ENCODE results near the gene SELENOW.
"Not testable (repeated sequence)": the region's sequence is repeated elsewhere in the genome, so short reads cannot be mapped to it uniquely, and the experiment has no call there.

Gene SELENOW

DNA sequence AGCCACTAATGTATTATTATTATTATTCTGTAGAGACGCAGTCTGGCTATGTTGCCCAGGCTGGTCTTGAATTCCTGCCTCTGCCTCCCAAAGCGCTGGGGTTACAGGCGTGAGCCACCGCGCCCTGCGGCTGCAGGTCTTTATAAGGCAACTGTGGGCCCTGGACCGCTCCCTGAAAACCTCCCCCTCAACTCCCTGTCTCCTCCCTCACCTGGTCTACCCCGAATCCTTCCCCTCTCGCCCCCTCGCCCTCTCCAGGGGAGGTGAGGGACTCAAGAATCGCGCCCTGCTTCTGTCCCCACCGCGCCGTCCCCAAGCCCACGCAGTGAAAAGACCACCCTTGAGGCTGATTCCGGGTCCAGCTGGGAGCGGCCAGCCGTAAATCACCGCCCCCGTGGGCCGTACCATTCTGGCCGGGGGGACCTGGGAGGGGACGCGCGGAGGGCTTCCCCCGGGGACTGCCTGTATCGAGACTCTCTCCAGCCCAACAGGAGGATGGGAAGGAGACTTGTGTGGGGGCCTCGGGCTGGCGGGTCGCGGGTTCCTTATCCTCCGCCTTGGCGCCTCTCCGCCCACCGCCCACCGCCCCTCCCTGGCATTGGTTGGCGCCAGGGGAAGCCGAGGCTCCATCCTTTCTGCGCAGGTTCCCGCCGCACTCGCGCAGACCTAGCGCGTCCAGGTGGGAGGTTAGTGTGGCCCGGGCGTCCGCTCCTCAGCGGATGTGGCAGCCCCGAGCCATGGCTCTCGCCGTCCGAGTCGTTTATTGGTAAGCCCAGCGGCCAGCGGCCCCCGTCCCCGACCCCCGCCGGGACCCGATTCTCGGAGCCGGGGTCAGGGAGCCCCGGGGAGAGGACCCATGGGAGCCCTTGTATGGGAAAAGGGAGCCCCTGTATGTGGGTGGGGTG is at the start of gene SELENOW:
SELENOW (plus strand) TSS at position 655 of the 905 bp plus-strand sequence; CDS start at position 738, 83 bp downstream.
- peak; percentile 70 to 91 for DNase-seq

DNA sequence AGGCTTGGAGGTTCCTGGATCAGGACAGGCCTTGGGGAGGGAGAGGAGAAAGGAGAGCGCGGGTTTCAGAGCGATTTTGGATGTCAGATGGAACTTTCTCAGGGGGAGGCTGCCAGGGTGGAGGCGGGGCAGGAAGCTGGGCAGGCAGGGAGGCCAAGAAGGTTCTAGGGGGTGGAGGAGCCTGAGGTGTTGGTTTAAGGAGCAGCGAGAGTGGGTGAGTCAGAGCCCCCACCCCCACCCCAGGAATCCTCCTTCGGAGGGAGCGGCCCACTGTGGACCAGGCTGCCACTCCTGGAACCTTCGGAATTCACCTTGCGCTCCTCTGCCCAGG is 49.1 kb upstream of the SELENOW start:
- no peak for DNase-seq

DNA sequence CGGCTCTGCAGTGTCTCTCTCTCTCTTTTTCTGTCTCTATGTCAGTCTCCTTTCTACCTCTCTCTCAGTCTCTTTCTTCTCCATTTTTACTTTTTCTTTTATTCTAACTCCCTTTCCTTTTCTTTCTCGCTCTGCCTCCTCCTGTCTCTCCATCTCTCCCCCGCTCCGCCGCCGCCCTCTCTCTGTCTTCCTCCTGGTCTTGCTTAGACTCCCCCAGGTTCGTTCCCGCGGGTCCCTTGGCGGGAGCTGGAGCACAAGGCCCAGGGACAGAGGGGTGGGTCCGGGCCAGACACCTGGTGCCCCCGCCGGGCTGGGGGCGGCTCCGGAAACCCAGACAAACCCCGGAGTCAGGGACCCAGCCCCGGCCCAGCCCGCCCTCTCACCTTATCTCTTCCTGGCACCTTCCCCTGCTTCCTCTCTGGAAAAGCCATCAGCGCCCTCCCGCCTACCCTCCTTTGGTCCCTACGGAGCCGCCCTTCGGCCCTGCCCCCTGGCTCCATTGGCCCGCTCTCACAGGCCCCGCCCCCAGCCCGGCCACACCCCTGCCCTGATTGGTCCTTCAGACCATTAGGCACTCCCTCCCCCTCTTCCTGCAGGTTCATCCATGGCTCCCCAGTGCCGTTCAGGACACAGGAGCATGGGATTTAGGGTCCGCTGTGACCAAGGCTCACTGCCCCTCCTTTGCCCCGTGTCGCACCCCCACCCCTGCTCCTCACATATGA is 48.5 kb upstream of the SELENOW start:
- peak; percentile 50 to 61 for DNase-seq

DNA sequence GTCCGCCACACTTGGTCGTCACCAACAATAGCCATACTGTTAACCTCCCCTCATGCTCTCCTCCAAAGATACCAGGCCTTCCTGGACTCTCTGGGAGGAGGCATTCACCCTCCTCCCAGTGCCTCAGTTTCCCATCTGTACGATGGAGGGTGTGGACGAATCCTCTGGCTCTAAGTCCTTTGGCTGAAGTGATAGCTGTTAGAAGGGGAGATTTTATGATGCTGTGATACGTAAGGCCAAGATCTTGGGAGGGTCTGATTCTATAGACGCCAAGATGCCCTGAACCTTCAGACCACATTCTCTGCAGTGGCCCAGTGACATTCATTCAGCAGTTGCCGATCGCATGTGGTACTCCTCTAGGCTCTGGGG is 48.0 kb upstream of the SELENOW start:
- no peak for DNase-seq

DNA sequence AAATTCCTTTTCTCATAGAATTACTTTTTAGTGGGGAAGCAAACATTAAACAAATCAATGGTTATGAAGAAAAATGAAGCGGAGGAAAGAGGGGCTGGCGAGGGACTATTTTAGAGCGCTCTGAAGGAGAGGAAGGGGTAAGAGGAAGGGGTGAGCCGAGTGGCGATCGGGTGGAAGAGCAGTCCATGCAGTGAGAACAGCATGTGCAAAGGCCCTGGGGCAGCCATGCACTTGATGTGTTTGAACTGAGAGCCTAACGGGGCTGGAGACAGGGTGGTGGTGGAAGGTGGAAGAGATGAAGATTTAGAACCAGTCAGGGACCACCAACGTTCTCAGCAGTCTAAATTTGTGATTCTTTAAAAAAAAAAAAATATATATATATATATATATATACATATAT is 47.6 kb upstream of the SELENOW start:
- no peak for DNase-seq

DNA sequence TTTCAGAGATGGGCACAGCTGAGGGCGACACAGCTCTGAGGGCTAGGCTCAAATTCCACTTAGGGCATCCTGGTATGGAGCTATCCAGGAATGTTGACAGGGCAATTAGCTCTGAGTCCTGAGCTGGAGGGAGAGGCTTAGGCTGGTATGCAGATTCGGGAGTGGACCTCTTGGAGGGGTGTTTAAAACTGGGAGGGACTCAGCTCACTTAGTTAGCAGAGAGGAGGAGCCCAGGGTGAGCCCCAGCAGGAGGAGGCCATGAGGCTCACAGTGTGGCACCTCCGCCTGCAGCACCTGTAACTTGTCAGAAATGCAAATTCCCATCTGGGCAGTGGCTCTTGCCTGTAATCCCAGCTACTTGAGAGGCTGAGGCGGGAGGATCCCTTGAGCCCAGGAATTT is 43.4 kb upstream of the SELENOW start:
- no peak for DNase-seq

DNA sequence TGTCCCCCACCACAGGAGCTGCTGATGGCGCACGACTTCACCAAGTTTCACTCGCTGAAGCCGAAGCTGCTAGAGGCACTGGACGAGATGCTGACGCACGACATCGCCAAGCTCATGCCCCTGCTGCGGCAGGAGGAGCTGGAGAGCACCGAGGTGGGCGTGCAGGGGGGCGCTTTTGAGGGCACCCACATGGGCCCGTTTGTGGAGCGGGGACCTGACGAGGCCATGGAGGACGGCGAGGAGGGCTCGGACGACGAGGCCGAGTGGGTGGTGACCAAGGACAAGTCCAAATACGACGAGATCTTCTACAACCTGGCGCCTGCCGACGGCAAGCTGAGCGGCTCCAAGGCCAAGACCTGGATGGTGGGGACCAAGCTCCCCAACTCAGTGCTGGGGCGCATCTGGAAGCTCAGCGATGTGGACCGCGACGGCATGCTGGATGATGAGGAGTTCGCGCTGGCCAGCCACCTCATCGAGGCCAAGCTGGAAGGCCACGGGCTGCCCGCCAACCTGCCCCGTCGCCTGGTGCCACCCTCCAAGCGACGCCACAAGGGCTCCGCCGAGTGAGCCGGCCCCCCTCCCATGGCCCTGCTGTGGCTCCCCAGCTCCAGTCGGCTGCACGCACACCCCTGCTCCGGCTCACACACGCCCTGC is 37.5 kb upstream of the SELENOW start:
- no peak for DNase-seq

DNA sequence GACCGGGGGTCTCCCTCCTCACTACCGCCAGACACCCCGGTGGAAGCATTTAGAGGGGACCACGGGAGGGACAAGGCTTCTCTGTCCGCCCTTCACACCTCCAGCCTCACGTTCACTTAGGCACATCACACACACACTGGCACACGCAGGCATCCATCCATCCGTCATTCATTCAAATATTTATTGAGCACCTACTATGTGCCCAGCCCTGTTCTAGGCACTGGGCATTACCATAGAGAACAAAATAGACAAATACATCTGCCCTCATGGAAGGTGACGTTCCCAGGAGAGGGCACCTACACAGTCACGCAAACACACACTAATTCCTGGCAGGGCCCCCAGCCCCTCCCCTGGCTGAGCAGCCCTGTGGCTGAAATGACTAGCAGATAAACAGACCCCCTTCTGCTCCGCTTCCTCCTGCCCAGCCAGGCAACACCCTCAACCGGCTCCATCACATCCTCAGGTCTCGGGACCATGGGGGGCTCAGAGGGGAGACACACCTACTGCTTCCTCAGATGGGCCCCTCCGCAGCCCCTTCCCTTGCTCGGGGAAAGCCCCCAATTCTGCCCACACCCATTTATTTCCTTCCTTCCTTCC is 36.9 kb upstream of the SELENOW start:
- DNase-seq = no peak

DNA sequence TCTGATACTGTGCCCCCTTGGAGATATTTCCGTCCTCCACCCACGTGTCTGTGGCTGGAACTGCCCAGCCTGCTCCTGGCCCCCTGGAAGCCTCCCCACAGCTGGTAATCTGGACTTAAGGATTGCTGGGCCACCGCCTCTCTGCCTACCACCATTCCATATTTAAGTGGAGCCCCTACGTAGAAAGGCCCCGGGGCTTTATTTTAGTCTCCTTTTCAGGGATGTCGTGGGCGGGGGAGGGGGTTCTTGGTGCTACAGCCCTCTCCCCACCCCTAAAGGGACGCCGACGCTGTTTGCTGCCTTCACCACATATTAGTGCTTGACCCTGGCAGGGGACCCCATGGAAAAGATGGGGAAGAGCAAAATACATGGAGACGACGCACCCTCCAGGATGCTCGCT is 35.9 kb upstream of the SELENOW start:
- no peak for DNase-seq

DNA sequence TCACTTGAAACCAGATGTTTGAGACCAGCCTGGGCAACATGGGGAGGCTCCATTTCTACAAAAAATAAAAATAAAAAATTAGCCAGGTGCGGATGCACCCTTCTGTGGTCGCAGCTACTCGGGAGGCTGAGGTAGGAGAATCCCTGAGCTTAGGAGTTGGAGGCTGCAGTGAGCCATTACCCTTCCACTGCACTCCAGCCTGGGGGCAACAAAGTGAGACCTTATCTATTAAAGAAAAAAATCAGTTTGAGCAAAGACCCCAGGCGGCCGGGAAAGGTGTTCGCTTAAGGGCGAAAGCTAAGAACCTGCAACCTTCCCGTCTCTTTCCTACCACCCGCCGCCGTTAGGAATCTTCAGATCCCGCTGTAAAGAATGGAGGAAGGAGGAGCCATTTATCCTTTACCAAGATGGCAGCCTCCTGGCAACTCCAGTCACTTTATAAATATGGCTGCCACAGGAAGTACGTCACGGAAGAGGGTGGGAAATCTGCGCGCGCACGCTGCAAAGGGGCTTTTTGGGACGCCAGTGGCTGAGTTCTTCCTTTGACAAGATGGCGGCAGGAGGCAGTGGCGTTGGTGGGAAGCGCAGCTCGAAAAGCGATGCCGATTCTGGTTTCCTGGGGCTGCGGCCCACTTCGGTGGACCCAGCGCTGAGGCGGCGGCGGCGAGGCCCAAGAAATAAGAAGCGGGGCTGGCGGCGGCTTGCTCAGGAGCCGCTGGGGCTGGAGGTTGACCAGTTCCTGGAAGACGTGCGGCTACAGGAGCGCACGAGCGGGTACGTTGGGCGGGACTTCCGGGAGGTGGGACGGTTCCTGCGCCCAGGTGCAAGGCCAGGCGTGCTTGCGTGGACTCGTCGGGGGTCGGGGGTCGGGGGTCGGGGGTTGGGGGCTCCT is 33.2 kb upstream of the SELENOW start, which contains the start of gene NOP53:
NOP53 (plus strand) TSS at position 537 of the 892 bp plus-strand sequence; CDS start at position 551, 14 bp downstream.
- peak; percentile 94 to 98 for DNase-seq

DNA sequence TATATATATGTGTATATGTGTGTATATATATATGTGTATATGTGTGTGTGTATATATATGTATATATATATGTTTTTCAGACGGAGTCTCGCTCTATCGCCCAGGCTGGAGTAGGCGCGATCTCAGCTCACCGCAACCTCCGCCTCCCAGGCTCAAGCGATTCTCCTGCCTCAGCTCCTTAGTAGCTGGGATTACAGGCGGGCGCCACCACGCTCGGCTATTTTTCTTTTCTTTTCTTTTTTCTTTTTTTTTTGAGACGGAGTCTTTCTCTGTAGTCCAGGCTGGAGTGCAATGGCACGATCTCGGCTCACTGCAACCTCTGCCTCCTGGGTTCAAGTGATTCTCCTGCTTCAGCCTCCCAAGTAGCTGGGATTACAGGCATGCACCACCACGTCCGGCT is 32.4 kb upstream of the SELENOW start:
- DNase-seq = not testable (repeated sequence)

DNA sequence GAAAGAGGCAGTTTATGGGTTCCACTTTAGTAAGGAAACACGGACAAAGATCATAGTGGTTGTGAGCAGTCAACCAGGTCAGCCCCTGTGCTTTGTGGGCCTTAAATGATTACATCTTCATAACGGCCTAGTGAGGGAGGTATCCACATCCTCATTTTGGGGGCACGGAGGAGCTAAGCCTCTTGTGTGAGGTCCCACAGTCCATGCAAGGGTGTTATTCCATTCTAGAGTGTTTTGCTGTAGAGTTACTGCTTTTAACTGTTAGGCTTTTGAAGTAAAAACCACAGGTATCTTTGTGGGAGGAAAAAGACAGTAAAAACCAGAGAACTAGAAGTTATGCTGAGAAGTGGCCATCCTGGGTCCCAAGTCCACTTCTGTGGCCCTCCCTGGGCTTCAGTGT is 29.2 kb upstream of the SELENOW start:
- no peak for DNase-seq

DNA sequence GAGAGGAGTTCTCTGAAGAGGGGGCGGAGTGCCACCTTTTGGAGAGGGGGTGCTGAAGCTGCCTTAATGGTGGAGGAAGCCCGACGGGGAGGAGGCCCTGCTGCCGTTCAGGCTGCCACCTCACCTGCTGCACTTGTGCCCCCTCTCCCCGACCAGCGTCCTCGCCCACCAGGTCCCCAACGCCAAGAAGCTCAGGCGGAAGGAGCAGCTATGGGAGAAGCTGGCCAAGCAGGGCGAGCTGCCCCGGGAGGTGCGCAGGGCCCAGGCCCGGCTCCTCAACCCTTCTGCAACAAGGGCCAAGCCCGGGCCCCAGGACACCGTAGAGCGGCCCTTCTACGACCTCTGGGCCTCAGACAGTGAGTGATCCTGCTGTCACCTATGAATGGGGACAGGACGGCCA is 27.8 kb upstream of the SELENOW start:
- DNase-seq = no peak

DNA sequence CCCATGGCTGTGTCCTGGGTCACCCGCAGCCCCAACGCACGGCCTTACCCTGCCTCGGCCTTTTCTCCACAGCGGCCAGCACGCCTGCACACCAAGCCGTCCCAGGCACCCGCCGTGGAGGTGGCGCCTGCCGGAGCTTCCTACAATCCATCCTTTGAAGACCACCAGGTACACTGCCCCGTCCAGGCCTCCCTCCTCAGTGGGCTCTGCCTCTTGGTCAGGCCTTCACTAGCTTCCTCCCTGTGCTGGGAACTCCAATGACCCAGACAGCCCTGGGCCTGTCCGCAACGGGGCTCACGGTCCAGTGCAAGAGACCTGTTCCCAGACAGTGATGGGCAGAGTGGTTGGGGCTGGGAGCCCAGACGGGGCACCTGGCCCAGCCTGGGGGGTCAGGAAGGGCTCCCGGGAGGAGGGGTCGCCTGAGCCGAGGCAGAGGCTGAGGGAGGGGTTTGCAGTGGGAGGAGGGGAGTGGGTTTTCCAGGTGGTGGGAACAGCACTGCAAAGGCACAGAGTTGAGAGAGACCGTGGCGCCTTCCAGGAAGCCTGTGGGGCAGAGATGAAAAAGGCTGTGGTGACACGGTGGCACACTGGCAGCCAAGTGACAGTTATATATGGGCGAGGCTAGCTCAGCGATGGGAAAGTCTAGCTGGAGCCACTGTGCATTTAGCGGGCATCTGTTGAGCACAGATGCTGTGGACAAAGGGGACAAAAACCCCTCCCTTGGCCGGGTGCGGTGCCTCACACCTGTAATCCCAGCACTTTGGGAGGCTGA is 25.9 kb upstream of the SELENOW start:
- no peak for DNase-seq

DNA sequence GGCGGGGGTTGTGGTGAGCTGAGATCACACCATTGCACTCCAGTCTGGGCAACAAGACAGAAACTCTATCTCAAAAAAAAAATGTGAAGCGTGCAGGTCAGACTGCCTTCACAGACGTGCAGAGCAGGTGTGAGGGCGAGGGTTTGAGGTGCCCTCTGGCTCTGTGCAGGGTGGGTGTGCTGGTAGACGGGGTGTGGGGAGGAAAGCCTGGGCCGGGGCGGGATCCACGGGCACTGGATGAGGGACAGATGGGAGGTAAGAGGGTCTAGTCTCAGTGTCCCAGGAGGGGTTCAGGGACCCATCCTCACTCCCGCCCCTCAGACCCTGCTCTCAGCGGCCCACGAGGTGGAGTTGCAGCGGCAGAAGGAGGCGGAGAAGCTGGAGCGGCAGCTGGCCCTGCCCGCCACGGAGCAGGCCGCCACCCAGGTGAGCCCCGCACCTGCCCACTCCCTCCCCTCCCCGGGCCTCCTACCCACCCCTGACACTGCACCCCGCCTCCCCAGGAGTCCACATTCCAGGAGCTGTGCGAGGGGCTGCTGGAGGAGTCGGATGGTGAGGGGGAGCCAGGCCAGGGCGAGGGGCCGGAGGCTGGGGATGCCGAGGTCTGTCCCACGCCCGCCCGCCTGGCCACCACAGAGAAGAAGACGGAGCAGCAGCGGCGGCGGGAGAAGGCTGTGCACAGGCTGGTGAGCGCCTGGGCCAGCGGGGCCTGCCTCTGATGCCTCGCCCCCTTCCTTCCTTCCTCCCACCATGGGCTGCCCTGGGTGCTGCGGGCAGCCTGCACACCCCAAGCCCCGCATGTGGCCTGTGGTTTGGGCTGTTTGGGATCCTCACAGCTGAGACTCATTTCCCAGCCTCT is 24.1 kb upstream of the SELENOW start:
- DNase-seq = no peak

DNA sequence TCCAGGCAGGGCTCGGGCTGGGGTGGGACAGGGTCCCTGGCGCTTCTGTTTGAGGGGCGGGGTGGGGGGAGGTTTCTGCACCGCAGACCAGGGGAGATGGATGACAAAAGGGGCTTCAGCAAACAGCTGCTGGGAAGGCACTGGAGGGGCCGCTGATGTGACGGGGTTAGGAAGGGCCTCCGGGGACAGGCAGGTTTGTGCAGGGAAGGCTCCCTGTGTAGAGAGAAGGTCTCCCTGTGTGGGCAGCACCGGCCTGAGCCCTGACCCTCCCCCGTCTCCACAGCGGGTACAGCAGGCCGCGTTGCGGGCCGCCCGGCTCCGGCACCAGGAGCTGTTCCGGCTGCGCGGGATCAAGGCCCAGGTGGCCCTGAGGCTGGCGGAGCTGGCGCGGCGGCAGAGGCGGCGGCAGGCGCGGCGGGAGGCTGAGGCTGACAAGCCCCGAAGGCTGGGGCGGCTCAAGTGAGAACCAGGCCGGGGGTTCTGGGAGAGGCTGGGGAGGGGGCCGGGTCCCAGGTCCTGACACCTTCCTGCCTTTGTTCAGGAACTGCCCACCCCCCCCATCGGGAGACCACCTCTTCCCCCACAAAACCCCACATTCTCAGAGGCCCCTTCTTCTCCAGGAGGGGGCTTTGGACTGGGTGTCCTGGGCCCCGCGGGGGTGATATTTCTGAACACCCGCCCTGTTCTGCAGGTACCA is 23.3 kb upstream of the SELENOW start:
- DNase-seq = no peak

DNA sequence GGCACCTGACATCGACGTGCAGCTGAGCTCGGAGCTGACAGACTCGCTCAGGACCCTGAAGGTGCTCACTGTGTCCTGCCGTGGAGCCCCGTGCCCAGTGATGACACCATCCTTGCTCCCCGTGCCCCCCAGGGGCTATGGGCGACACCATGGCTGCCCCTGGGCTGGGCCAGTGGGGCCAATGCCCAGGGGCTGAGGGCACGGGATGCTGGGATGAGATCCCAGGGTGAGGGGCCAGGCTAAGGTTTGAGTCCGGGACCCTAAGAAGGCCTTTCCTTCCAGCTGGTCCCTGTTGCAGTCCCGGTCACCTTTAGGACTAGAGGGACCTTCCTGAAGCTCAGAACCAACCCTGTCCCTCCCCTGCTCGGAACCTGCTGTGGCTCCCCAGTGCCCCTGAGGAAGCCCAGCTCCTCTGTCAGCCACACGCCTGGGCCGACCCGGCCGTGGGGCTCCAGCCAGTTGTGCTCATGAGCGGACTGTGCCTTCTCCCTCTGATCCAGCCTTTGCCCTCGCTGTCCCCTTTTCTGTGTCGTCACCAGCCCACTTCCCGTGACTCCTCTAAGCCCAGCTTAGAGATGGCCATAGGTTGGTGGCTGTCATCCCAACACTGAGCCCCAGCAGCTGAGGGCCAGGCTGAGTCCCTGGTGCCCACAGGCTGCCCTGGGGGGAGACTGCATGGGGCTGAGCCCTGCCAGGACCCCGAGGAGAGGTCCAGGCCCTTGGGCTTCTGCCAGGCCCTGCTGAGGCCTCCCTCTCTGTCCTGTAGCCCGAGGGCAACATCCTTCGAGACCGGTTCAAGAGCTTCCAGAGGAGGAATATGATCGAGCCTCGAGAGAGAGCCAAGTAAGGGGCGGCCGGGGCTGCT is 22.5 kb upstream of the SELENOW start:
- no peak for DNase-seq

DNA sequence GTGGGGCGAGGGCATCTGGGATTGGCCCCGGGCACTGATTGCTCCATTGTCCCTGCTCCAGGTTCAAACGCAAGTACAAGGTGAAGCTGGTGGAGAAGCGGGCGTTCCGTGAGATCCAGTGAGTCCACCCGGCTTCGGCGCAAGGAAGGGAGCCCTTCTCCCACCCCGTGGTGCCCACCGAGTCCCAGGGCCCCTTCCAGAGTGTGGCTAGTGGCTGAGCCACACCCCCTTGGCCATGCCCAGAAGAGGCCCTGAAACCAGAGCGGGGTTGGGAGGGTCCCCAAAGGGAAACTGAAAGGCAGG is 21.9 kb upstream of the SELENOW start:
- no peak for DNase-seq

All from NCI-H1930 (cell line).